K562 (cell line): ENCODE data around the gene TRIO.

Source experiments
- MYC ChIP-seq, 2 experiments: fragments of 250-450 bp in 1 of 2; sonication (Bioruptor Pico) in 1 of 2; IDR thresholded peaks; 2 replicates each; pipeline versions ENCODE4 v1.5.1 to v1.6.1; 2012 to 2021; ENCODE audit warnings: low read depth in 2 of 2, borderline replicate concordance in 1 of 2, improper control_type of control experiment in 1 of 2, low read length in 1 of 2, mild to moderate bottlenecking in 1 of 2, moderate library complexity in 1 of 2
- ZNF253 ChIP-seq: fragments of 250-450 bp; sonication (Bioruptor Pico); conservative IDR thresholded peaks from 2 replicates; pipeline ENCODE4 v1.6.1; 2021; ENCODE audit warnings: mild to moderate bottlenecking

DNA sequence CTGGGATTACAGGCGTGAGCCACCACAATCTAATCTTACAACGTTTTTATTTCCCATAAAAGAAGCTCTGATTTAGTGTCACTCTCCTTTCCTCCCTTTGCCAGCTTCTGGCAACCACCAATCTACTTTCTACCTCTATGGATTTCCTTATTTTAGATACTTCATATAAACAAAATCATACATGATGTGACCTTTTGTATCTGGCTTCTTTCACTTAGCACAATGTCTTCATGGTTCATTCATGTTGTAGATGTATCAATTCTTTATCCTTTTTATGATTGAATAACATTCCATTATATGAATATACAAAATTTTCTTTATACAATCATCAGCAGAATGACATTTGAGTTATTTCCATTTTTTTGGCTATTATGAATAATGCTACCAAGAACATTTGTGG lies 9.7 kb upstream of the TRIO start:
- TF ChIP-seq ZNF253 (CRISPR knock-in tag), result no peak
- TF ChIP-seq MYC (IDR thresholded peaks at IDR 0.05; ENCODE audit: low read depth, low read length), result no peak
- TF ChIP-seq MYC (CRISPR knock-in tag; IDR thresholded peaks at IDR 0.05; ENCODE audit: borderline replicate concordance, low read depth), result no peak
